HCT116 (cell line): ENCODE results near the gene CCL20. TPM values are rescaled to one million over a fixed set of nuclear protein-coding genes. Genes with fewer than 3 reads are reported as not detected.

ENCODE experiments used
- ATAC-seq: fragments of 200-7000 bp; cut with Tn5 transposase; 2 replicates; pipeline ENCODE4 v1.9.1; 2020; ENCODE audit warnings: mild to moderate bottlenecking, moderate library complexity
- BruUV-seq: library from RNA; stranded (reverse); fragments of 400-500 nt; replicated peaks from 2 replicates; lab custom pipeline; 2021; lab: Mats Ljungman, UMichigan
- CTCF ChIA-PET: fragments of 300-600 bp; sonication (Branson Sonifier 250); formaldehyde crosslinking; loops from one replicate; lab custom pipeline; 2021; ENCODE audit warnings: antibody characterized with exemption; lab: Charles Lee
- POLR2A ChIA-PET: fragments of 300-600, 350-600 bp; sonication (Branson Sonifier 250); formaldehyde crosslinking; loops from one replicate; lab custom pipeline; 2021; ENCODE audit warnings: antibody characterized with exemption; lab: Charles Lee
- RAD21 ChIA-PET, 2 experiments: fragments of 300-600 bp; sonication (Branson Sonifier 250); formaldehyde crosslinking; loops; one replicate each; lab custom pipeline; 2023; ENCODE audit warnings: low total read pairs in 2 of 2; ENCODE audit not compliant: uncharacterized antibody in 2 of 2, unreplicated experiment in 2 of 2, low non-redundant PET in 1 of 2; lab: Charles Lee
- DNase-seq: peaks from one replicate; pipeline ENCODE4 v3.0.0-alpha.2; 2010; ENCODE audit warnings: low read depth, low spot score
- H2AFZ ChIP-seq: fragments of 200-600 bp; shearing (Covaris generic), sonication (generic); 2 replicates; pipeline ENCODE4 v1.6.1; 2017; ENCODE audit warnings: low read depth, mixed run types, mixed read lengths, antibody characterized with exemption, low read length; ENCODE audit not compliant: poor library complexity, severe bottlenecking
- H3K27ac ChIP-seq: 2 replicates; pipeline ENCODE4 v1.5.1; 2012; ENCODE audit warnings: low read depth, low read length
- H3K27me3 ChIP-seq: fragments of 200-600 bp; sonication (generic); 2 replicates; pipeline ENCODE4 v1.6.1; 2016; ENCODE audit warnings: mixed run types, low read length, mixed read lengths; ENCODE audit not compliant: insufficient read depth
- H3K36me3 ChIP-seq, 2 experiments: fragments of 200-500 bp in 1 of 2; fragments of 200-600 bp in 1 of 2; sonication (Bioruptor generic) in 1 of 2; sonication (generic) in 1 of 2; 2 replicates each; pipeline versions ENCODE4 v1.5.1 to v1.6.1; 2014 to 2016; ENCODE audit warnings: low read length in 2 of 2, inconsistent platforms in 1 of 2, mixed read lengths in 1 of 2, mixed run types in 1 of 2; ENCODE audit not compliant: insufficient read depth in 2 of 2, control insufficient read depth in 1 of 2
- H3K4me1 ChIP-seq, 2 experiments: fragments of 200-600 bp in 1 of 2; sonication (generic) in 1 of 2; 2 replicates each; pipeline versions ENCODE4 v1.5.1 to v1.6.1; 2012 to 2017; ENCODE audit warnings: low read length in 2 of 2, inconsistent platforms in 1 of 2, mild to moderate bottlenecking in 1 of 2, mixed read lengths in 1 of 2, mixed run types in 1 of 2, moderate library complexity in 1 of 2; ENCODE audit not compliant: insufficient read depth in 2 of 2, control insufficient read depth in 1 of 2
- H3K4me2 ChIP-seq: fragments of 200-600 bp; sonication (generic); 2 replicates; pipeline ENCODE4 v1.6.1; 2017; ENCODE audit warnings: mixed run types, low read length, mixed read lengths
- H3K4me3 ChIP-seq, 2 experiments: fragments of 200-600 bp in 1 of 2; sonication (generic) in 1 of 2; replicated peaks in 1 of 2; 2 replicates each; pipeline ENCODE4 v1.5.1; 2011 to 2016; ENCODE audit warnings: low read length in 2 of 2, control low read depth in 1 of 2, low read depth in 1 of 2, mild to moderate bottlenecking in 1 of 2, mixed read lengths in 1 of 2, mixed run types in 1 of 2
- H3K79me2 ChIP-seq: fragments of 200-600 bp; sonication (generic); 2 replicates; pipeline ENCODE4 v1.6.1; 2017; ENCODE audit warnings: mild to moderate bottlenecking, mixed run types, low read length, moderate library complexity, mixed read lengths; ENCODE audit not compliant: insufficient read depth
- H3K9ac ChIP-seq: fragments of 200-600 bp; sonication (generic); 2 replicates; pipeline ENCODE4 v1.6.1; 2016; ENCODE audit warnings: low read length, mixed read lengths
- H3K9me2 ChIP-seq: fragments of 200-600 bp; sonication (generic), shearing (Covaris generic); 2 replicates; pipeline ENCODE4 v1.6.1; 2017; ENCODE audit warnings: mixed run types, mild to moderate bottlenecking, moderate library complexity; ENCODE audit not compliant: insufficient read depth
- H3K9me3 ChIP-seq, 2 experiments: fragments of 200-500 bp in 1 of 2; fragments of 200-600 bp in 1 of 2; sonication (Bioruptor generic) in 1 of 2; sonication (generic) in 1 of 2; 2 replicates each; pipeline ENCODE4 v1.6.1; 2014 to 2017; ENCODE audit warnings: low read length in 2 of 2, mixed read lengths in 2 of 2, inconsistent platforms in 1 of 2, low read depth in 1 of 2, mild to moderate bottlenecking in 1 of 2, mixed run types in 1 of 2, moderate library complexity in 1 of 2; ENCODE audit not compliant: control insufficient read depth in 1 of 2, insufficient read depth in 1 of 2
- H4K20me1 ChIP-seq: fragments of 200-600 bp; sonication (generic), shearing (Covaris generic); 2 replicates; pipeline ENCODE4 v1.6.1; 2017; ENCODE audit warnings: mixed run types, mild to moderate bottlenecking, moderate library complexity; ENCODE audit not compliant: insufficient read depth
- CEBPB ChIP-seq: IDR thresholded peaks from 2 replicates; pipeline ENCODE4 v1.6.1; 2012; ENCODE audit warnings: low read depth
- EZH2 ChIP-seq: fragments of 200-600 bp; sonication (generic); IDR thresholded peaks from 2 replicates; pipeline ENCODE4 v1.6.1; 2017; ENCODE audit warnings: antibody characterized with exemption, mixed run types
- POLR2AphosphoS5 ChIP-seq: IDR thresholded peaks from 2 replicates; pipeline ENCODE4 v1.6.1; 2011; ENCODE audit warnings: mild to moderate bottlenecking, low read depth, low read length, moderate library complexity
- SP1 ChIP-seq: IDR thresholded peaks from 2 replicates; pipeline ENCODE4 v1.6.1; 2012; ENCODE audit warnings: low read depth
- ZFX ChIP-seq: fragments of 450-650 bp; IDR thresholded peaks from 2 replicates; pipeline ENCODE4 v1.6.1; 2017
- intact Hi-C: fragments of 100-400 bp; cut with micrococcal nuclease; formaldehyde crosslinking; loops from 2 replicates; pipeline ENCODE4 v1.10.0; 2022
- total RNA-seq: library from RNA; stranded (reverse); gene quantifications from one replicate; pipeline ENCODE4 v1.2.1, GENCODE V29; 2021; ENCODE audit not compliant: unreplicated experiment
- TF ChIP-seq, protein P1 (sequence below): IDR thresholded peaks from 2 replicates; pipeline ENCODE4 v1.6.1; 2012; ENCODE audit warnings: low read depth

CCL20 gene
- total RNA-seq, 1 experiment from 2014 or later, result 0.30 TPM

DNA sequence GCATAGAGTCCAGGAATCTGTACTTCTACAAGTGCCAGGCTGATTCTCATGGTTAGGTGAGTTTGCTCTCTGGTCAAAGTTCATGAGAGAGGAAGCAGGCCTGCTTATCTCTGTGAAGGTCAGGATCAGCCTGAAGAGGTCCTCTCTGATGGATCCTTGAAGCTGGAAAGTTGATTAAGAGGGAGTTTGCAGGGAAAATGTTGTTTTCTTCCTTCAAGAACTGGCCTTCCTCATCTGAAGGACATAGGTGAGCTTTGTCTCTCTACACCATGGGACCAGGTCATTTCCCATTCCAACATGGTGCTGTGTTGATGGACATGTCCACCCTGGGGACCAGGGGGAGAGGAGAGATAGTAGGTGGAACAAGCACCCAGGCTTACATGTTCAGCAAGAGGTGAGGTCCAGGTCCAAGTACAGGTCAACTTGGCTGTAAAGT lies 14.9 kb downstream of the CCL20 start:
- ChIA-PET POLR2A (interaction anchor here (1.9 kb wide), 1 partner anchor 9 kb away, joined by 4 read pairs; no protein-coding TSS in a partner anchor), RAD21 (no interaction called here)

DNA sequence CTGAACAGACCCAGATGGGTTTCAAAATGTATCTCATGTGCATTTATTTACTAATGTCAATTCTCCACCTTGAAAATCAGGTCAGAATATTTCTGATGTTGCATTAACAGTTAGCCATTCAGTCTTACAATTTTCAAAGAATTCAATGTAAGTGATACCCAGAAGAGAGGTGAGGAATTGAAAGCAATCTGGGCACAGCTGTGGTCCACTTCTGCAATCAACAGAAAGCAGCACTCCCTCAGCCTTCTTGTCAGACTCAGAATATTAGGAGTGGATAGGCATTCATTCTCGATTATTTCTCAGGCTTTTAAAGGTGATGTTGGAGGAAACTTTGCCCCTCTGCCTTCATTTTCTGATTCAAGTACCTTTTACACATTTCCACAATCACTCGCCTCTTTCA lies 15.7 kb downstream of the CCL20 start:
- H3K4me2 ChIP-seq, result no peak overlapping the region
- H3K4me1 ChIP-seq, result peaks cover 2 to 4% of the 10 kb centered on the region in 2 experiments; a peak in 3 of 4 replicates
- no peak overlapping the region for H3K9ac ChIP-seq
- H2AFZ ChIP-seq, result no peak overlapping the region
- no peak overlapping the region for H3K4me3 ChIP-seq
- no peaks in the 10 kb centered on the region for H3K9me3 ChIP-seq
- no peaks in the 10 kb centered on the region for H4K20me1 ChIP-seq
- intact Hi-C loops, result no loop called here
- no peak for ATAC-seq
- H3K9me2 ChIP-seq, result no peaks in the 10 kb centered on the region
- no peaks in the 10 kb centered on the region for H3K79me2 ChIP-seq
- DNase-seq, result no peak
- H3K27me3 ChIP-seq, result no peaks in the 10 kb centered on the region
- no peaks in the 10 kb centered on the region for H3K36me3 ChIP-seq
- no TSS peak for BruUV-seq
- TF ChIP-seq POLR2AphosphoS5, result no peak
- RAD21 ChIA-PET, result no interaction called here
- CTCF ChIA-PET, result interaction anchor here (1.3 kb wide), 1 partner anchor 33 kb away, joined by 8 read pairs; no protein-coding TSS in a partner anchor
- H3K27ac ChIP-seq, result no peak overlapping the region
- POLR2A ChIA-PET, result interaction anchor here (1.9 kb wide), 1 partner anchor 10 kb away, joined by 4 read pairs; no protein-coding TSS in a partner anchor

More for the DNA sequence above, 14.9 kb downstream of the CCL20 start:
- CTCF ChIA-PET, result no interaction called here
- Histone ChIP-seq H3K27ac (no peak overlapping the region), H4K20me1 (no peaks in the 10 kb centered on the region), H3K36me3 (no peaks in the 10 kb centered on the region), H2AFZ (no peak overlapping the region), H3K9me2 (no peaks in the 10 kb centered on the region), H3K9me3 (no peaks in the 10 kb centered on the region)
- no peak for ATAC-seq
- intact Hi-C loops, result no loop called here
- no TSS peak for BruUV-seq
- TF ChIP-seq SP1 (no peak), CEBPB (no peak), ZFX (no peak), EZH2 (no peak)
- TF ChIP-seq, protein P1, sequence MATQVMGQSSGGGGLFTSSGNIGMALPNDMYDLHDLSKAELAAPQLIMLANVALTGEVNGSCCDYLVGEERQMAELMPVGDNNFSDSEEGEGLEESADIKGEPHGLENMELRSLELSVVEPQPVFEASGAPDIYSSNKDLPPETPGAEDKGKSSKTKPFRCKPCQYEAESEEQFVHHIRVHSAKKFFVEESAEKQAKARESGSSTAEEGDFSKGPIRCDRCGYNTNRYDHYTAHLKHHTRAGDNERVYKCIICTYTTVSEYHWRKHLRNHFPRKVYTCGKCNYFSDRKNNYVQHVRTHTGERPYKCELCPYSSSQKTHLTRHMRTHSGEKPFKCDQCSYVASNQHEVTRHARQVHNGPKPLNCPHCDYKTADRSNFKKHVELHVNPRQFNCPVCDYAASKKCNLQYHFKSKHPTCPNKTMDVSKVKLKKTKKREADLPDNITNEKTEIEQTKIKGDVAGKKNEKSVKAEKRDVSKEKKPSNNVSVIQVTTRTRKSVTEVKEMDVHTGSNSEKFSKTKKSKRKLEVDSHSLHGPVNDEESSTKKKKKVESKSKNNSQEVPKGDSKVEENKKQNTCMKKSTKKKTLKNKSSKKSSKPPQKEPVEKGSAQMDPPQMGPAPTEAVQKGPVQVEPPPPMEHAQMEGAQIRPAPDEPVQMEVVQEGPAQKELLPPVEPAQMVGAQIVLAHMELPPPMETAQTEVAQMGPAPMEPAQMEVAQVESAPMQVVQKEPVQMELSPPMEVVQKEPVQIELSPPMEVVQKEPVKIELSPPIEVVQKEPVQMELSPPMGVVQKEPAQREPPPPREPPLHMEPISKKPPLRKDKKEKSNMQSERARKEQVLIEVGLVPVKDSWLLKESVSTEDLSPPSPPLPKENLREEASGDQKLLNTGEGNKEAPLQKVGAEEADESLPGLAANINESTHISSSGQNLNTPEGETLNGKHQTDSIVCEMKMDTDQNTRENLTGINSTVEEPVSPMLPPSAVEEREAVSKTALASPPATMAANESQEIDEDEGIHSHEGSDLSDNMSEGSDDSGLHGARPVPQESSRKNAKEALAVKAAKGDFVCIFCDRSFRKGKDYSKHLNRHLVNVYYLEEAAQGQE, result no peak
- TF ChIP-seq, all 23 proteins: peak for 0
- no peak for DNase-seq
- H3K79me2 ChIP-seq, result no peaks in the 10 kb centered on the region
- H3K4me3 ChIP-seq, result no peak overlapping the region
- no peaks in the 10 kb centered on the region for H3K27me3 ChIP-seq
- H3K4me2 ChIP-seq, result no peak overlapping the region
- no peaks in the 10 kb centered on the region for H3K4me1 ChIP-seq
- H3K9ac ChIP-seq, result no peak overlapping the region
